Activated CD8-positive, alpha-beta memory T cell treated with anti-CD3 and anti-CD28 coated beads, Interleukin-2, amount 50 U/mL, for 24 hours (primary cell): ENCODE measurements around the gene CST4.
"Not testable (repeated sequence)": the region's sequence is repeated elsewhere in the genome, so short reads cannot be mapped to it uniquely, and the experiment has no call there.

Source experiments
- DNase-seq: peaks from one replicate; pipeline ENCODE4 v3.0.0-alpha.2; 2020; ENCODE audit errors: extremely low read depth

Gene CST4

DNA sequence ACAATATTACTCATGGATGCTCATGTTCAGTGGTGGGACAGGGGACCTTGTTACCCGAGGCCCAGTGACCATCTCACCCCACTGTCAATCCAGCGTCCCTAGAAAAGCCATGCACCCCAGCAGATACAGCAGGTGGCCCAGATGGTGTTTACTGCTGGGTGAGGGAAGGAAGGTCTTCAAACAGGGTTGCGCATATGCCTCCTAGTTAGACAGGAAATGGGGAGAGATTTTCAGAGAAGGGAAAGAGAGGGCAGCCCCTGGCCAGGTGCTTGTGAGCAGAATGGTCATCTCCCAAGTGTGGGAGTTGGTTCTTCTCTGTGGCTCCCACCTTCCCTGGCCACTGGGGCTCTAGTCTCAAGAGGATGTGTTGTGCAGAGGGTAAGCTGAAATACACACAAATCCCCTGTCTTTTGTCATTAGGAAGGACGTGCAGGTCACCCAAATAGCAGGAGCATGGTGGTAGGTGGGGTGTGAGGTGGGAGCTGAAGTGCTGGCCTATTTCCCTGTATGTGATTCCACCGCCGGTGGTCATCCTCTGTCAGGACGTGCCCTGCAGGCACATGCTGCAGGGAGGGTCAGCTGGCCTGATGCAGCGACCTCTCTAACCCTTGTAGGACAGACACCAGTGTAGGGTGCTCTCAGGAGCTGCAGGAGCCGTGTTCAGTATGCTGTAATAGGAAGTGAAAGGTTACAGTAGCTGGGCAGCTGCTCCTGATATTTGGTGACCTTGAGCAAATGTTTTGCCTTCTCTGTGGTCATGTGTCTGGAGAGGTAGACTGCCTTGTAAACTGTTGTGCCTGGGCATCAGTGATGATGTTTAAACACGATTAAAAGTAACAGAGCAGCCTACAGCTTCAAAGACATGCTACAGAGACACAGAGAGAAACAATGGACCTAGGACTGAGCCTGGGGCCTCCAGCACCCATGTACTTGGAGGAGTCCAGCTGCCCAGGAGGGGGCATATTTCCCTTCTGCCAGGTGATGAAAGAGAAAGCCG lies 47.9 kb downstream of the CST4 start:
- no peak for DNase-seq

DNA sequence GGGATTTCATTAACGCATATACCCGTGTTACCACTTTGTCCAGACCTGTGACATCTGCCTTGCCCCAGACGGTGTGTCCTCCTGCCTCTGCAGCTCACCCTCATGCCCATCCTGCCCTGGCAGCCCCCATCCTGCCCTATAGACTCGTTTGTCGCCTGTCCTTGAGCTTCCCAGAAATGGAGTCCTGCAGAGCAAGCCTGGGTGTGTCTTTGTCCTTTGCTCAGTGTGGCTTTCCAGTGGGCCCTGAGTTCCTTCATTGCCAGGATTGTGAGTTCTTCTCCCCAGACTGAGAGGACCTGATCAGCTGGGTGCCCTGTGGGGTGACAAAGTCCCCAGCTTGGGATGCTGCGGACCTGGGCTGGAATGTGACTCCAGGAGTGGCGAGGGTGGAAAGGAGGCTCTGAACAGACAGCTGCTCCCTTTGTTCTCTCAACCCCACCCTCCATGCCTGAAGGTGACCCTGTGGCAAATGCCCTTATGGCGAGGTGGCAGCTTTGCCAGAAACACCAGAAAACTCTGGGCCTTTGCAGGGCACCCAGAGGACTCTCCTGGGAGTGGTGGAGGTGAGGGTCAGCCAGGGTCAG lies 48.7 kb downstream of the CST4 start:
- no peak for DNase-seq

DNA sequence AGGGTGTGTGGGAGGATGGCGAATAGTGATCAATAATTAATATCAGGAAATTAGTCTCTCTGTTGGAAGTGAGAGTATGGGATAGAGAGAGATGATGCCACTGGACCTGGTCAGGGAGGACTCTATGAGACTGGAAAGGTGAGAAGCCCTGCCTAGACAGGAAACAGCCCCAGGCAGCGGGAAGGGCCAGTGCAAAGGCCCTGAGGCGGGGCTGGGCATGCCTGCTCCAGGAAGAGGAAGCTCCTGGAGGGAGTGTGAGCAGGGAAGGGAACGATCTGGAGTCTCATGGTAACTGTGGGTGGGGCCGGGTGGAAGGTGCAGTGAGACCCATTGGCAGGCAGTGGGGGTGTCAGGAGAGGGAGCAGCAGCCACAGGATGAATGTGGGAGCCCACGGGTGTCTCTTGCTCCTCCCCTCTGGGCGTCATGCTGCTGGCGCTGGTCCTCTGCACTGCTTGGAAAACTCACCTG lies 49.3 kb downstream of the CST4 start:
- no peak for DNase-seq

DNA sequence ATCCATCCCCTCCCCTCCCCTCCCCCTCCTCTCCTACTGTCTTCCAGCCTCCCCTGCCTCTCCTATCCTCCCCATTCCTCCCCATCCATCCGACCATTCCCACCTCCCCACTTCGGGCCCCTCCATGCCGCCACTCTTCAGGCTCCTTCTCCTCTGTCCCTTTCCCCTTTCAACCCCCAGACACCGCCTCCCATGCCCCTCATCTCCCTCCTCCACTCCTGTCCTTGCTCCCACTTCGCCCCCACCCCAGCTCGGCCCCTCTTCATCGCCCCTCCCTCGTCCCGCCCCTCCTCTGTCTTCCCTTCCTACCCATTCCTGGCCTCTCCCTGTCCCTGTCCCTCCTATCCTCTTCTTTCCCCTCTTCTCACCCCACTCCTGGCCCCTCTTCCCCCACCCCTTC lies 50.5 kb downstream of the CST4 start:
- no peak for DNase-seq

DNA sequence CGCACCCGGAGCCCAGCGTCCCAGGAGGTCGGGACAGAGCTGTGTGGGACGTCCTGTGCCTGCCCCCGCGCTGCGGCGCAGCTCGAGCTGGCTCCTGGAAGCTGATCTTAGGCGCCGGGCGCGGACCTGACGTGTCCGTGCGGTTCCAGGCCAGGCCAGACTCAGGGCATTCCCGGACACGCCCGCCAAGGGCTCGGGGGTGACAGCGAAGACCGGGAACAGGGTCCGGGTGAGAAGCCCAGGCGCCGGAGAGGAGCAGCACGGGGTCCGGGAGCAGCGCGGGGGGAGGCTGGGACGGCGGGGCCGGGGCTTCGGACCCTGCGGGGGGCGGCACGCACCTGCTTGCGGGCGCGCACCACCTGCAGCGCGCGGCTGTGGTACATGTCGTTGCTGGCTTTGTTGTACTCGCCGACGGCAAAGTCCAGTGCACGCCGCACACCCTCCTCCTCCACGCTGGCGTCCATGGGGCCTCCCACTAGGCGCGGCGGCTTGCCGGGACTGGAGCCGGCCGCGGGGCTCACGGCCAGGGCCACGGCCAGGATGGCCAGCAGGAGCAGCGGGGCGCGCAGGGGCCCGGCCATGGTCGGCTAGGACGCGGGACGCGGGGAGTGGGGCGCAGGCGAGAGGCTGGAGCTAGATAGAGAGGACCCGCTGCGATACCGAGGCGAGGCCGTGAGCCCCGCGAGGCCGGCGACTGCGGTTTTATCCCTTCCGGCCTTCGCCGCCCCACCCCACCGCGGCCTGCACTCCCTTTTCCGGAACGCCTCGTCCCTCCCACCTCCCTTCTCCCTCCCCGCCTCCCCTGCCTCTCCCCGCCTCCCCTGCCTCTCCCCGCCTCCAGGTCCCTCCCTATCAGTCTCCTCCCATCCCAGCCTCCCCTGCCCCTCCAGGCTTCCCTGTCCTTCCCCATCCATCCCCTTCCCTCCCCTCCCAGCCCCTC lies 51.3 kb downstream of the CST4 start, which contains the start of gene CST3:
TSS of gene CST3 (minus strand) at position 674 of the 940 bp plus-strand sequence. CDS start at position 581, 93 bp downstream.
- no peak for DNase-seq

- DNase-seq = no peak
These were observed 51.9 kb downstream of the CST4 start for GRCh38 chr20:23636908-23637281.

GRCh38 chr20:23636182-23636907 lies 52.5 kb downstream of the CST4 start:
- DNase-seq = no peak

DNA sequence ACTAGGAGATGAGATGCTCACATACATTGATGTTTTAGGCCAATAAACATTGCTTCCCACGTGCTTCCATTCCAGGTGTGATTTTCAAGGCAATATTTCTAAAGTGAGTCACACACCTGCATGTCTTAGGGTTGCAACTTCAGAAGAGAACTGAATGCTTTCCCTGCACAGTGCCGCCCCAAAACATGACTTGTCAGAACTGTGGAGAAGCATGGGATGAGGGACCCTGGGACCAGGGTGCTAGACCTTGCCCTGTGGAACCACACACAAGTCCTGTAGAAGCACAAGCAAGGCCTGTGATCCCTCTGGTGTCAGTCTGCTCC lies 53.1 kb downstream of the CST4 start:
- not testable (repeated sequence) for DNase-seq
